ENCODE measurements around the gene SLC9A4.

The SLC9A4 gene

GRCh38 chr2:102499558-102499957, 26.5 kb downstream of the SLC9A4 start:
- DNase-seq (ENCODE audit: low spot score), result no peak

GRCh38 chr2:102502576-102502975, 29.6 kb downstream of the SLC9A4 start:
- no peak for DNase-seq (ENCODE audit: low spot score)

- DNase-seq (ENCODE audit: low spot score), result no peak
Measured at GRCh38 chr2:102504833-102505232, 31.8 kb downstream of the SLC9A4 start.

GRCh38 chr2:102505290-102505689, 32.3 kb downstream of the SLC9A4 start:
- no peak for DNase-seq (ENCODE audit: low spot score)

- DNase-seq (ENCODE audit: low spot score), result no peak
Measured at GRCh38 chr2:102506743-102507142, 33.7 kb downstream of the SLC9A4 start.

- no peak for DNase-seq (ENCODE audit: low spot score)
Measured at GRCh38 chr2:102508863-102509262, 35.8 kb downstream of the SLC9A4 start.

GRCh38 chr2:102509749-102510148, 36.7 kb downstream of the SLC9A4 start:
- no peak for DNase-seq (ENCODE audit: low spot score)

GRCh38 chr2:102510791-102511575, 38.0 kb downstream of the SLC9A4 start:
- DNase-seq (ENCODE audit: low spot score), result no peak

- no peak for DNase-seq (ENCODE audit: low spot score)
Measured at GRCh38 chr2:102512161-102512560, 39.1 kb downstream of the SLC9A4 start.

- DNase-seq (ENCODE audit: low spot score), result no peak
Measured at GRCh38 chr2:102513355-102513939, 40.4 kb downstream of the SLC9A4 start.

GRCh38 chr2:102514061-102514785, 41.2 kb downstream of the SLC9A4 start:
- DNase-seq (ENCODE audit: low spot score), result peak; percentile 22

- no peak for DNase-seq (ENCODE audit: low spot score)
Measured at GRCh38 chr2:102515851-102516250, 42.8 kb downstream of the SLC9A4 start.

GRCh38 chr2:102518170-102518569, 45.1 kb downstream of the SLC9A4 start:
- DNase-seq (ENCODE audit: low spot score), result no peak

- no peak for DNase-seq (ENCODE audit: low spot score)
Measured at GRCh38 chr2:102520009-102520408, 47.0 kb downstream of the SLC9A4 start.

GRCh38 chr2:102520801-102521200, 47.8 kb downstream of the SLC9A4 start:
- DNase-seq (ENCODE audit: low spot score), result no peak

GRCh38 chr2:102522162-102522561, 49.1 kb downstream of the SLC9A4 start:
- no peak for DNase-seq (ENCODE audit: low spot score)

- DNase-seq (ENCODE audit: low spot score), result no peak
Measured at GRCh38 chr2:102522890-102523289, 49.9 kb downstream of the SLC9A4 start.

- DNase-seq (ENCODE audit: low spot score), result no peak
Measured at GRCh38 chr2:102523651-102524050, 50.6 kb downstream of the SLC9A4 start.

GRCh38 chr2:102527086-102527485, 54.1 kb downstream of the SLC9A4 start:
- DNase-seq (ENCODE audit: low spot score), result no peak

- no peak for DNase-seq (ENCODE audit: low spot score)
Measured at GRCh38 chr2:102538491-102538890, 65.5 kb downstream of the SLC9A4 start.

- DNase-seq (ENCODE audit: low spot score), result no peak
Measured at GRCh38 chr2:102540882-102541281, 67.9 kb downstream of the SLC9A4 start.

GRCh38 chr2:102544182-102544581, 71.2 kb downstream of the SLC9A4 start:
- DNase-seq (ENCODE audit: low spot score), result no peak

- no peak for DNase-seq (ENCODE audit: low spot score)
Measured at GRCh38 chr2:102547462-102547861, 74.4 kb downstream of the SLC9A4 start.
